ENCODE results near the gene STIP1.

STIP1 gene

DNA sequence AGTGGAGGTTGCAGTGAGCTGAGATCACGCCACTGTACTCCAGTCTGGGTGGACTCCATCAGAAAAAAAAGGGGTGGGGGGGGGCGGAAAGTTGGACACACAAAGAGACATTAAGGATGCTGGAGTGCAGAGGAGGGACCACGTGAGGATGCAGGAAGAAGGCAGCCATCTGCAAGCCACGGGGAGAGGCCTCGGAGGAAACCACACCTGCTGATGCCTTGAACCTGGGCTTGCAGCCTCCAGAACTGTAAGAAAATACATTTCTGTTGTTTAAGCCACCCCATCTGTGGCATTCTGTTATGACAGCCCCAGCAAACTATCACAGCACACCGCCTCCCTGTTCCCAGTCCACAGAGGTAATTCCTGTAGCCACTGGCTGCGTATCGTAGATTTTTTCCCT lies 9.2 kb upstream of the STIP1 start:
- no peak for TF ChIP-seq CTCF (IDR thresholded peaks at IDR 0.05)
- Histone ChIP-seq H3K9me3 (no peaks in the 10 kb centered on the region), H3K36me3 (no peaks in the 10 kb centered on the region), H3K4me3 (ENCODE audit: low read depth in 1 of 2, low read length in 1 of 2) (no peak overlapping the region), H3K27ac (no peak overlapping the region), H3K4me1 (ENCODE audit: control insufficient read depth in 1 of 2, insufficient read depth in 1 of 2, low read depth in 1 of 2, low read length in 1 of 2) (no peaks in the 10 kb centered on the region), H3K27me3 (no peaks in the 10 kb centered on the region)

DNA sequence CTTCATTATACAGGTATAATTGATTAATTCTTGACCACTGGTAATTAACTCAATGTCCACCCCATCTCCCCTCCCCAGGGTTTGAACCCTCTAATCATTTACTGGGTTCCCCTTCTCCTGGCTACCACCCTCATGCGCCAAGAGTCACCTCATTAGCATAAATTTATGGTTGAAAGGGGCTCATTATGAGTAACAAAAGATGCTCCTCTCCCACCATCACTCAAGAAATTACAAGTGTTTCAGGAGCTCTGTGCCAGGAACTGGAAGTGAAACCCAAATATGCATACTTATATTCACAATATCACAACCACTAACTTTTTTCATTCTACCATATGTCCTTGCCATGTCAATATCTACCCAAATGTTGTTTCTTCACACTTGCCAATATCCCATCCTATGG lies 7.8 kb upstream of the STIP1 start:
- H3K27ac ChIP-seq = no peak overlapping the region
- no peak for TF ChIP-seq CTCF (IDR thresholded peaks at IDR 0.05)
- H3K9me3 ChIP-seq = no peaks in the 10 kb centered on the region
- no peaks in the 10 kb centered on the region for H3K4me1 ChIP-seq (ENCODE audit: control insufficient read depth in 1 of 2, insufficient read depth in 1 of 2, low read depth in 1 of 2, low read length in 1 of 2)
- no peaks in the 10 kb centered on the region for H3K36me3 ChIP-seq
- no peaks in the 10 kb centered on the region for H3K27me3 ChIP-seq
- H3K4me3 ChIP-seq (ENCODE audit: low read depth in 1 of 2, low read length in 1 of 2) = no peak overlapping the region

GRCh38 chr11:64178951-64179639 lies 6.9 kb upstream of the STIP1 start:
- Histone ChIP-seq H3K27me3 (no peaks in the 10 kb centered on the region), H3K36me3 (no peaks in the 10 kb centered on the region), H3K9me3 (no peaks in the 10 kb centered on the region), H3K4me1 (ENCODE audit: control insufficient read depth in 1 of 2, insufficient read depth in 1 of 2, low read depth in 1 of 2, low read length in 1 of 2) (no peaks in the 10 kb centered on the region), H3K27ac (no peak overlapping the region), H3K4me3 (ENCODE audit: low read depth in 1 of 2, low read length in 1 of 2) (no peak overlapping the region)
- TF ChIP-seq CTCF (IDR thresholded peaks at IDR 0.05) = no peak

DNA sequence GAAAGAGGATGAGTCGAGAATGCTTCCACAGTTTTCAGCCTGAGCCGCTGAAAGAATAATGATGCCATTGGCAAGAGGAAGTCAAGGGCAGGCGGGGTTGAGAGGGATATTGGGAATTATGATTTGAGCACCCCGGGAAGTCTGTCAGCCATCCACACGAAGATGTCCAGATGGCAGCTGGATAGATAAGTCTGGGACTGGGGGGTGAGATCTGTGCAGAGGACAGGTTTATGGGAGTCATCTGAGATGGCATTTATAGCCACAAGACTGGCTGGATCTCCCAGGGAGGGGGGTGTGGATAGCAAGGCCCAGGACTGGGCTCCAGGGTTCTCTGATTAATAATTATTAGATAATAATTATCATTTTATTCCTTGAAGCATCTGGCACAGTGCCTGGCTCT lies 5.1 kb upstream of the STIP1 start:
- H3K27me3 ChIP-seq = no peaks in the 10 kb centered on the region
- H3K27ac ChIP-seq = no peak overlapping the region
- H3K4me1 ChIP-seq (ENCODE audit: control insufficient read depth in 1 of 2, insufficient read depth in 1 of 2, low read depth in 1 of 2, low read length in 1 of 2) = peaks cover 9 to 12% of the 10 kb centered on the region in 2 experiments
- no peaks in the 10 kb centered on the region for H3K36me3 ChIP-seq
- H3K4me3 ChIP-seq (ENCODE audit: low read depth in 1 of 2, low read length in 1 of 2) = no peak overlapping the region
- TF ChIP-seq CTCF (IDR thresholded peaks at IDR 0.05) = no peak
- H3K9me3 ChIP-seq = no peaks in the 10 kb centered on the region

- TF ChIP-seq CTCF (IDR thresholded peaks at IDR 0.05) = no peak
- H3K27me3 ChIP-seq = no peaks in the 10 kb centered on the region
- peaks cover 9 to 12% of the 10 kb centered on the region in 2 experiments for H3K4me1 ChIP-seq (ENCODE audit: control insufficient read depth in 1 of 2, insufficient read depth in 1 of 2, low read depth in 1 of 2, low read length in 1 of 2)
- H3K36me3 ChIP-seq = no peaks in the 10 kb centered on the region
- H3K9me3 ChIP-seq = no peaks in the 10 kb centered on the region
- H3K4me3 ChIP-seq (ENCODE audit: low read depth in 1 of 2, low read length in 1 of 2) = no peak overlapping the region
- H3K27ac ChIP-seq = no peak overlapping the region
Measured at GRCh38 chr11:64181506-64182411, 4.2 kb upstream of the STIP1 start.
